Sigmoid colon (tissue), 4 donors: ENCODE results near the gene PDE2A.

Experiments used
- EP300 ChIP-seq, 4 donors: sonication (generic); formaldehyde crosslinking; IDR thresholded peaks; one replicate each; pipeline ENCODE4 v1.6.1; 2017; ENCODE audit warnings: antibody characterized with exemption in 4 of 4
- POLR2A ChIP-seq, 2 donors: fragments of 450-650 bp; IDR thresholded peaks; one replicate each; pipeline ENCODE4 v1.6.1; 2016; ENCODE audit warnings: antibody characterized with exemption in 2 of 2, mild to moderate bottlenecking in 2 of 2, moderate library complexity in 2 of 2

DNA sequence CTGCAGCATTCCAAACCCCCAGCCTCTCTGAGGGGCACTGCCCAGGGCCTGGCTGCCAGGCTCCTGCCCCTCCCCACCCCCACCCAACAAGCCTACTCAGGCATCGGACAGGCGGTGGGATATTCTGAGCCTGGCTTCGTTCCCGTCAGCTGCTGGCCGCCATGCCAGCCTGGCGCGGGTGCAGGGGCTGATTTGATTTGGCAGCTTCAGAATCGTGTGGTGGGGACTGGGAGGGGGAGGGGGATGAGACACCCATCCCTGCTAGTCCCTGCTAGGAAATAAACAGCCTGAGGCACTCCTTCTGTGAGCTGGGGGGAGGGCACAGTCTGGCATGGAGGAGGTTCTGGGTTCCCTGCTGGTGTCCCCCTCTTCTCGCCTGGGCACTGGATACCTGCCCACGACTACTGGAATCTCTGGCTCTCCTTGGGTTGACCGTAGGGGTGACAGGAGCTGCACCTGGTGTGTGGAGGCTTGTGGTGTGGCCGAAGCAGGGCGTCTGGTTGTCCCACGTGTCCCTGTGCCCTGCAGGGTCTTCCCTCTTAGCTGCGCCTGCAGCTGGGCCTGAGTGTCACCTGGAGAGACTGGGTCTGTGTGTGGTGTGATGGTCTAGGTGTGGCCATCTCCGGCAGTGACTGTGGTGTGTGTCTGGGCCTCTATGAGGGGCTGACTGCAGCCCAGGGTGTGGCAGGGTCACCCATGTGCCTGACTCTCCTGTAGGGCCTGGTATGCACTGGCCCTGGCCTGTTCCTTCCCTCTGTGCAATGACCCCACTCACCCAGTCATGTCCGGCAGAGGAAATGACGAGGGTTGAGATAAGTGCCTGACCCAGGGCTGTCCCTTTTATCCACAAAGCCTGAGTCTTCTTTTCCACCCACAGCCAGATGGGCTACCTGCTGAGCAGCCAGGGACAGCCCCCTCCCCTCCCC lies 42.2 kb downstream of the PDE2A start:
- TF ChIP-seq POLR2A (IDR thresholded peaks at IDR 0.05), result no peak
- TF ChIP-seq EP300 (IDR thresholded peaks at IDR 0.05), result no peak
